C4-2B (cell line): ENCODE data around the gene TOM1L2.

Experiments used
- CTCF ChIP-seq: fragments of 450-650 bp; conservative IDR thresholded peaks from 2 replicates; pipeline ENCODE4 v1.5.1; 2017; ENCODE audit warnings: mild to moderate bottlenecking
- ZFX ChIP-seq: fragments of 450-650 bp; IDR thresholded peaks from 2 replicates; pipeline ENCODE4 v1.6.1; 2017

GRCh38 chr17:17910060-17910459, 62.1 kb downstream of the TOM1L2 start:
- TF ChIP-seq CTCF (no peak), ZFX (no peak)
